Caco-2 (cell line): ENCODE measurements around the gene CENPQ. TPM values are rescaled to one million over a fixed set of nuclear protein-coding genes. Genes with fewer than 3 reads are reported as not detected.
A peak's percentile ranks its signal among the peaks of the same experiment; 100 is the strongest.

Source experiments
- BruUV-seq: library from RNA; stranded (reverse); fragments of 400-500 nt; replicated peaks from 2 replicates; lab custom pipeline; 2021; lab: Mats Ljungman, UMichigan
- CTCF ChIA-PET: fragments of 300-600 bp; sonication (Branson Sonifier 250); formaldehyde crosslinking; loops from one replicate; lab custom pipeline; 2022; ENCODE audit warnings: antibody characterized with exemption; lab: Charles Lee
- POLR2A ChIA-PET: fragments of 300-600 bp; sonication (Branson Sonifier 250); formaldehyde crosslinking; loops from one replicate; lab custom pipeline; 2022; ENCODE audit warnings: antibody characterized with exemption; lab: Charles Lee
- DNase-seq, 2 experiments: peaks; one replicate each; pipeline versions ENCODE4 v3.0.0 to v3.0.0-alpha.2; 2020 to 2022
- H3K27me3 ChIP-seq: replicated peaks from 2 replicates; pipeline ENCODE4 v1.6.0; 2011; ENCODE audit warnings: low read length; ENCODE audit not compliant: control insufficient read depth, insufficient read depth
- H3K36me3 ChIP-seq: 2 replicates; pipeline ENCODE4 v1.5.1; 2011; ENCODE audit warnings: low read length; ENCODE audit not compliant: control insufficient read depth, insufficient read depth
- H3K4me1 ChIP-seq: fragments of 250-450 bp; sonication (Bioruptor Pico); 2 replicates; pipeline ENCODE4 v1.5.1; 2020; ENCODE audit warnings: mild to moderate bottlenecking
- H3K4me3 ChIP-seq: 2 replicates; pipeline ENCODE4 v1.5.1; 2011; ENCODE audit warnings: low read depth, mild to moderate bottlenecking, control low read depth, low read length
- H3K9me3 ChIP-seq: fragments of 250-450 bp; sonication (Bioruptor Pico); 2 replicates; pipeline ENCODE4 v1.5.1; 2020; ENCODE audit warnings: mild to moderate bottlenecking, moderate library complexity
- H3K27ac Mint-ChIP-seq: one replicate; pipeline ENCODE4 v1.8.0; 2022; ENCODE audit warnings: mixed read lengths; ENCODE audit not compliant: unreplicated experiment
- H3K27me3 Mint-ChIP-seq: one replicate; pipeline ENCODE4 v1.8.0; 2022; ENCODE audit warnings: mixed read lengths; ENCODE audit not compliant: insufficient read depth, unreplicated experiment
- H3K36me3 Mint-ChIP-seq: one replicate; pipeline ENCODE4 v1.8.0; 2022; ENCODE audit warnings: mild to moderate bottlenecking, mixed read lengths; ENCODE audit not compliant: insufficient read depth, unreplicated experiment
- H3K4me1 Mint-ChIP-seq: one replicate; pipeline ENCODE4 v1.8.0; 2022; ENCODE audit warnings: low read depth, mixed read lengths; ENCODE audit not compliant: unreplicated experiment
- H3K4me3 Mint-ChIP-seq: one replicate; pipeline ENCODE4 v1.8.0; 2022; ENCODE audit warnings: mild to moderate bottlenecking, moderate library complexity, mixed read lengths; ENCODE audit not compliant: unreplicated experiment
- H3K9me3 Mint-ChIP-seq: one replicate; pipeline ENCODE4 v1.8.0; 2022; ENCODE audit warnings: mixed read lengths; ENCODE audit not compliant: unreplicated experiment
- intact Hi-C: fragments of 100-400 bp; cut with micrococcal nuclease; formaldehyde crosslinking; loops from one replicate; pipeline ENCODE4 v1.10.0; 2022; ENCODE audit not compliant: unreplicated experiment
- total RNA-seq: library from RNA; stranded (reverse); gene quantifications from 2 replicates; pipeline ENCODE4 v1.2.3, GENCODE V29; 2022
- TF ChIP-seq, protein P1 (sequence below), 2 experiments: fragments of 200-600 bp in 1 of 2; IDR thresholded peaks; 1 replicate in 1 of 2; 2 replicates in 1 of 2; pipeline versions ENCODE4 v1.5.1 to v1.8.0; 2011 to 2022; ENCODE audit warnings: antibody characterized with exemption in 1 of 2, control low read depth in 1 of 2, inconsistent platforms in 1 of 2, low read depth in 1 of 2, low read length in 1 of 2, mild to moderate bottlenecking in 1 of 2, moderate library complexity in 1 of 2; ENCODE audit not compliant: insufficient read depth in 1 of 2, severe bottlenecking in 1 of 2, unreplicated experiment in 1 of 2

The CENPQ gene
- total RNA-seq, 1 experiment from 2014 or later: 13.4 TPM

GRCh38 chr6:49522710-49523593 lies 59.8 kb downstream of the CENPQ start:
- BruUV-seq: no TSS peak
- ChIA-PET POLR2A (no interaction called here), CTCF (no interaction called here)
- Histone ChIP-seq H3K27me3 (no peaks in the 10 kb centered on the region), H3K4me3 (no peak overlapping the region), H3K36me3 (no peaks in the 10 kb centered on the region), H3K9me3 (no peaks in the 10 kb centered on the region), H3K4me1 (peaks cover 14% of the 10 kb centered on the region)
- peaks cover 6% of the 10 kb centered on the region for H3K4me1 Mint-ChIP-seq
- TF ChIP-seq, protein P1, sequence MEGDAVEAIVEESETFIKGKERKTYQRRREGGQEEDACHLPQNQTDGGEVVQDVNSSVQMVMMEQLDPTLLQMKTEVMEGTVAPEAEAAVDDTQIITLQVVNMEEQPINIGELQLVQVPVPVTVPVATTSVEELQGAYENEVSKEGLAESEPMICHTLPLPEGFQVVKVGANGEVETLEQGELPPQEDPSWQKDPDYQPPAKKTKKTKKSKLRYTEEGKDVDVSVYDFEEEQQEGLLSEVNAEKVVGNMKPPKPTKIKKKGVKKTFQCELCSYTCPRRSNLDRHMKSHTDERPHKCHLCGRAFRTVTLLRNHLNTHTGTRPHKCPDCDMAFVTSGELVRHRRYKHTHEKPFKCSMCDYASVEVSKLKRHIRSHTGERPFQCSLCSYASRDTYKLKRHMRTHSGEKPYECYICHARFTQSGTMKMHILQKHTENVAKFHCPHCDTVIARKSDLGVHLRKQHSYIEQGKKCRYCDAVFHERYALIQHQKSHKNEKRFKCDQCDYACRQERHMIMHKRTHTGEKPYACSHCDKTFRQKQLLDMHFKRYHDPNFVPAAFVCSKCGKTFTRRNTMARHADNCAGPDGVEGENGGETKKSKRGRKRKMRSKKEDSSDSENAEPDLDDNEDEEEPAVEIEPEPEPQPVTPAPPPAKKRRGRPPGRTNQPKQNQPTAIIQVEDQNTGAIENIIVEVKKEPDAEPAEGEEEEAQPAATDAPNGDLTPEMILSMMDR (IDR thresholded peaks at IDR 0.05; ENCODE audit: insufficient read depth in 1 of 2, low read depth in 1 of 2, low read length in 1 of 2, severe bottlenecking in 1 of 2, unreplicated experiment in 1 of 2): no peak
- H3K36me3 Mint-ChIP-seq: no peaks in the 10 kb centered on the region
- no peak overlapping the region for H3K27ac Mint-ChIP-seq
- no peaks in the 10 kb centered on the region for H3K27me3 Mint-ChIP-seq
- DNase-seq: peak in 1 of 2 experiments; percentile 31
- intact Hi-C loops: loop anchor here (5.0 kb wide), 1 partner anchor 61 kb away; the partner anchor contains the start of genes CENPQ and MMUT
- H3K4me3 Mint-ChIP-seq: no peak overlapping the region
- no peaks in the 10 kb centered on the region for H3K9me3 Mint-ChIP-seq

DNA sequence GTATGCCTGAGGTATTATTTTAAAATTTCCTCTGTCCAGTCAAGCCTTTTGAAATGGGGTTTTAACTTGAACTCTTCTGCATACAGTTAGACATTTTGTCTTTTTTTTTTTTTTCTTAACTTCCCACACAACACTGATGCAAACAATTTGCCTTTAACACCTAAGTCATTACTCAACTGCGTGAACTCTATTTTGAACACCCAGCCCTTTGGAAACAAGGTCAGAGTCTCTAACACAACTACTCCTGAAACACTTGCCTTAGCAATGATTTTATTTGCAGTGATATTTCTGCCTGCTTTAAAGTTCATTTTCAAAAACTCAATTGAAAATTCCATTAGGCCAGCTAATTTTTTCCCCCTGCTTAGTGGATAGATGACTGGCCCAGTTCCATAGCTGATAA lies 60.7 kb downstream of the CENPQ start:
- no peaks in the 10 kb centered on the region for H3K27me3 Mint-ChIP-seq
- Histone ChIP-seq H3K4me1 (peaks cover 14% of the 10 kb centered on the region), H3K9me3 (no peaks in the 10 kb centered on the region), H3K4me3 (no peak overlapping the region), H3K27me3 (no peaks in the 10 kb centered on the region), H3K36me3 (no peaks in the 10 kb centered on the region)
- CTCF ChIA-PET: no interaction called here
- BruUV-seq: no TSS peak
- H3K27ac Mint-ChIP-seq: no peak overlapping the region
- H3K4me1 Mint-ChIP-seq: peaks cover 6% of the 10 kb centered on the region
- H3K9me3 Mint-ChIP-seq: no peaks in the 10 kb centered on the region
- intact Hi-C loops: loop anchor here (5.0 kb wide), 1 partner anchor 62 kb away; the partner anchor contains the start of genes CENPQ and MMUT
- POLR2A ChIA-PET: no interaction called here
- TF ChIP-seq, protein P1 (IDR thresholded peaks at IDR 0.05; ENCODE audit: insufficient read depth in 1 of 2, low read depth in 1 of 2, low read length in 1 of 2, severe bottlenecking in 1 of 2, unreplicated experiment in 1 of 2): no peak
- no peaks in the 10 kb centered on the region for H3K36me3 Mint-ChIP-seq
- no peak for DNase-seq
- no peak overlapping the region for H3K4me3 Mint-ChIP-seq

DNA sequence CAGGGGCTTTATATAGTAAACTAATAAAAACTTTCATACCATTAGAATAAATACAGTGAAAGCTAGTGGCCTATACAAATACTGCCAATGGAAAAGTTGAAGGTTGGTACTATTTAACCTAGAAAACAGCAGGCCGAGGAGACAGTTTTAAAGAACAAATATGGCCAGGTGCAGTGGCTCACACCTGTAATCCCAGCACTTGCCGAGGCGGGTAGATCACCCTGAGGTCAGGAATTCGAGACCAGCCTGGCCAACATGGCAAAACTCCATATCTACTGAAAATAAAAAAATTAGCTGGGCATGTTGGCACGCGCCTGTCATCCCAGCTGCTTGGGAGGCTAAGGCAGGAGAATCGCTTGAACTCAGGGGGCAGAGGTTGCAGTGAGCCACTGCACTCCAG lies 61.4 kb downstream of the CENPQ start:
- H3K9me3 Mint-ChIP-seq: no peaks in the 10 kb centered on the region
- Histone ChIP-seq H3K36me3 (no peaks in the 10 kb centered on the region), H3K4me3 (no peak overlapping the region), H3K4me1 (peaks cover 14% of the 10 kb centered on the region), H3K27me3 (no peaks in the 10 kb centered on the region), H3K9me3 (no peaks in the 10 kb centered on the region)
- TF ChIP-seq, protein P1 (IDR thresholded peaks at IDR 0.05; ENCODE audit: insufficient read depth in 1 of 2, low read depth in 1 of 2, low read length in 1 of 2, severe bottlenecking in 1 of 2, unreplicated experiment in 1 of 2): no peak
- DNase-seq: no peak
- intact Hi-C loops: loop anchor here (5.0 kb wide), 1 partner anchor 62 kb away; the partner anchor contains the start of genes CENPQ and MMUT
- H3K4me3 Mint-ChIP-seq: no peak overlapping the region
- CTCF ChIA-PET: no interaction called here
- H3K4me1 Mint-ChIP-seq: peaks cover 6% of the 10 kb centered on the region
- no TSS peak for BruUV-seq
- no peaks in the 10 kb centered on the region for H3K36me3 Mint-ChIP-seq
- POLR2A ChIA-PET: no interaction called here
- H3K27ac Mint-ChIP-seq: no peak overlapping the region
- no peaks in the 10 kb centered on the region for H3K27me3 Mint-ChIP-seq
